ENCODE data around the gene C5orf22. TPM values are rescaled to one million over a fixed set of nuclear protein-coding genes. Genes with fewer than 3 reads are reported as not detected.

C5orf22 gene
- total RNA-seq, 4 donors from 2014 or later: 24.1 to 27.0 (median 25.2) TPM

- Histone ChIP-seq H3K27ac (no peak overlapping the region), H3K36me3 (peaks cover 0 to 69% of the 10 kb centered on the region in 2 donors), H3K27me3 (no peaks in the 10 kb centered on the region), H3K4me1 (no peaks in the 10 kb centered on the region), H3K4me3 (no peak overlapping the region), H3K9me3 (no peaks in the 10 kb centered on the region)
- no peak for TF ChIP-seq POLR2A (IDR thresholded peaks at IDR 0.05)
- DNase-seq (no peak), ATAC-seq (no peak)
- intact Hi-C loops (cut with DNase I; ENCODE audit: low total_unique reads): no loop called here
- in situ Hi-C loops (cut with MboI; ENCODE audit: low sequenced_read_pairs in 4 of 4): no loop called here
Observed at GRCh38 chr5:31492869-31493268, 39.2 kb upstream of the C5orf22 start.

- no peaks in the 10 kb centered on the region for H3K27me3 ChIP-seq
- no peaks in the 10 kb centered on the region for H3K4me1 ChIP-seq
- H3K36me3 ChIP-seq: peaks cover 0 to 83% of the 10 kb centered on the region in 2 donors
- no peak overlapping the region for H3K27ac ChIP-seq
- no peaks in the 10 kb centered on the region for H3K9me3 ChIP-seq
- no peak for TF ChIP-seq CTCF (IDR thresholded peaks at IDR 0.05 in 4 of 5, conservative IDR thresholded peaks at IDR 0.05 in 1 of 5)
- no peak for TF ChIP-seq POLR2A (IDR thresholded peaks at IDR 0.05)
- ATAC-seq (no peak), DNase-seq (no peak)
- H3K4me3 ChIP-seq: no peak overlapping the region
- in situ Hi-C loops (cut with MboI; ENCODE audit: low sequenced_read_pairs in 4 of 4): no loop called here
- intact Hi-C loops (cut with DNase I; ENCODE audit: low total_unique reads): no loop called here
Observed at GRCh38 chr5:31495336-31495735, 36.8 kb upstream of the C5orf22 start.

- TF ChIP-seq POLR2A (IDR thresholded peaks at IDR 0.05) (no peak), CTCF (IDR thresholded peaks at IDR 0.05 in 4 of 5, conservative IDR thresholded peaks at IDR 0.05 in 1 of 5) (no peak)
- H3K4me1 ChIP-seq: no peaks in the 10 kb centered on the region
- no peak overlapping the region for H3K4me3 ChIP-seq
- H3K9me3 ChIP-seq: no peaks in the 10 kb centered on the region
- in situ Hi-C loops (cut with MboI; ENCODE audit: low sequenced_read_pairs in 4 of 4) (no loop called here), intact Hi-C loops (cut with DNase I; ENCODE audit: low total_unique reads) (no loop called here)
- peaks cover 0 to 90% of the 10 kb centered on the region in 2 donors for H3K36me3 ChIP-seq
- ATAC-seq: no peak
- H3K27ac ChIP-seq: no peak overlapping the region
- H3K27me3 ChIP-seq: no peaks in the 10 kb centered on the region
- DNase-seq: no peak
Observed at GRCh38 chr5:31496301-31496700, 35.8 kb upstream of the C5orf22 start.

- Histone ChIP-seq H3K9me3 (no peaks in the 10 kb centered on the region), H3K4me1 (no peaks in the 10 kb centered on the region), H3K27me3 (no peaks in the 10 kb centered on the region), H3K4me3 (no peak overlapping the region), H3K36me3 (peaks cover 0 to 88% of the 10 kb centered on the region in 2 donors), H3K27ac (no peak overlapping the region)
- DNase-seq (no peak), ATAC-seq (no peak)
- intact Hi-C loops (cut with DNase I; ENCODE audit: low total_unique reads): no loop called here
- in situ Hi-C loops (cut with MboI; ENCODE audit: low sequenced_read_pairs in 4 of 4): no loop called here
- TF ChIP-seq CTCF (IDR thresholded peaks at IDR 0.05 in 4 of 5, conservative IDR thresholded peaks at IDR 0.05 in 1 of 5) (no peak), POLR2A (IDR thresholded peaks at IDR 0.05) (no peak)
Observed at GRCh38 chr5:31496891-31497290, 35.2 kb upstream of the C5orf22 start.

GRCh38 chr5:31500256-31500655 lies 31.8 kb upstream of the C5orf22 start:
- H3K36me3 ChIP-seq: peaks cover 0 to 90% of the 10 kb centered on the region in 2 donors
- H3K27me3 ChIP-seq: no peaks in the 10 kb centered on the region
- DNase-seq (no peak), ATAC-seq (no peak)
- H3K4me1 ChIP-seq: no peaks in the 10 kb centered on the region
- in situ Hi-C loops (cut with MboI; ENCODE audit: low sequenced_read_pairs in 4 of 4): no loop called here
- TF ChIP-seq CTCF (IDR thresholded peaks at IDR 0.05 in 4 of 5, conservative IDR thresholded peaks at IDR 0.05 in 1 of 5) (no peak), POLR2A (IDR thresholded peaks at IDR 0.05) (no peak)
- no peak overlapping the region for H3K27ac ChIP-seq
- intact Hi-C loops (cut with DNase I; ENCODE audit: low total_unique reads): no loop called here
- no peak overlapping the region for H3K4me3 ChIP-seq
- no peaks in the 10 kb centered on the region for H3K9me3 ChIP-seq

All from gastrocnemius medialis (tissue), 4 donors.